Retinal pigment epithelial cell (primary cell): Measurements from ENCODE around the gene PTPRS.
"Not testable (repeated sequence)": the region's sequence is repeated elsewhere in the genome, so short reads cannot be mapped to it uniquely, and the experiment has no call there.

ENCODE experiments used
- DNase-seq: peaks from one replicate; pipeline ENCODE4 v3.0.0-alpha.2; 2010; ENCODE audit warnings: low read depth
- H3K4me3 ChIP-seq: 2 replicates; pipeline ENCODE4 v1.5.1; 2011; ENCODE audit warnings: mild to moderate bottlenecking, low read length, control low read depth, moderate library complexity
- TF ChIP-seq, protein P1 (sequence below): conservative IDR thresholded peaks from 2 replicates; pipeline ENCODE4 v1.5.1; 2011; ENCODE audit warnings: low read depth, low read length, control low read depth, inconsistent platforms

The PTPRS gene

DNA sequence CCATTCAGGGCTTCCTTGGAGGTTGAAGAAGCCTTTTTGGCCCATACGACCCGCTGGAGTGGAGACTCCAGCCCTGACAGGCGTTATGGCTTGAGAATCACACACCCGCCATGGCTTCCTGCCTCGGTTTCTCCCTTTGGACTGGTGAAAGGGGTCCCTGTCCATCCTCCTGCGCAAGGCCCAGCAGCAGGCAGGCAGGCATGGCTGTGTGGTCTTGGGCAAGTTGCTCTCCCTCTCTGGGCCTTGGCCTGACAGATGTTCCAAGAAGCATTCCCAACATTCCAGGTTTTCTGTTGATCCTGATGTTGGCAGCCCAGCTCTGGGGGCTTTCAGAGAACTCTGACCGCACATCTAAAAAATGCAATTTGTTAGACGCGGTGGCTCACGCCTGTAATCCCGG lies 8.1 kb downstream of the PTPRS start:
- TF ChIP-seq, protein P1, sequence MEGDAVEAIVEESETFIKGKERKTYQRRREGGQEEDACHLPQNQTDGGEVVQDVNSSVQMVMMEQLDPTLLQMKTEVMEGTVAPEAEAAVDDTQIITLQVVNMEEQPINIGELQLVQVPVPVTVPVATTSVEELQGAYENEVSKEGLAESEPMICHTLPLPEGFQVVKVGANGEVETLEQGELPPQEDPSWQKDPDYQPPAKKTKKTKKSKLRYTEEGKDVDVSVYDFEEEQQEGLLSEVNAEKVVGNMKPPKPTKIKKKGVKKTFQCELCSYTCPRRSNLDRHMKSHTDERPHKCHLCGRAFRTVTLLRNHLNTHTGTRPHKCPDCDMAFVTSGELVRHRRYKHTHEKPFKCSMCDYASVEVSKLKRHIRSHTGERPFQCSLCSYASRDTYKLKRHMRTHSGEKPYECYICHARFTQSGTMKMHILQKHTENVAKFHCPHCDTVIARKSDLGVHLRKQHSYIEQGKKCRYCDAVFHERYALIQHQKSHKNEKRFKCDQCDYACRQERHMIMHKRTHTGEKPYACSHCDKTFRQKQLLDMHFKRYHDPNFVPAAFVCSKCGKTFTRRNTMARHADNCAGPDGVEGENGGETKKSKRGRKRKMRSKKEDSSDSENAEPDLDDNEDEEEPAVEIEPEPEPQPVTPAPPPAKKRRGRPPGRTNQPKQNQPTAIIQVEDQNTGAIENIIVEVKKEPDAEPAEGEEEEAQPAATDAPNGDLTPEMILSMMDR, result no peak
- H3K4me3 ChIP-seq, result no peak overlapping the region

GRCh38 chr19:5331790-5332189 lies 8.8 kb downstream of the PTPRS start:
- H3K4me3 ChIP-seq, result no peak overlapping the region
- TF ChIP-seq, protein P1, result no peak
- no peak for DNase-seq

More for the DNA sequence above, 8.1 kb downstream of the PTPRS start:
- no peak for DNase-seq

DNA sequence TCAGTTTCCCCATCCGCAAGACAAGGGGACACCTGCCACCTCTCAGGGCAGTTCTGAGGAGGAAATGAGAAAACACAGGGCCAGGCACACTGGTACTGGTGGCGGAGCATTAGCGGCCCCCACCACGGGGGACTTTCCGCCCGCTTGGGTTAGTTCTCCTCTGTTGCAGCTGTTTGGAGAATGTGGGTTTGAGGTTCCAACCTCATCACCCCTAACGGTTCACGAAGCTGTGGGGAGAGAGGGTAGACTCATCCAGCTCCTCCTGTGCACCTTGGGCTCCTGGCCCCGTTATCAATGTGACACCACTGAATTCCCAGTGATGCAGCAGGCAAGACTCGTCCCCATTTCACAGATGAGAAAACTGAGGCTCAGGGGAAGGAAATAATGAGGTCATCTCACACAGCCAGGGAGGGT lies 10.3 kb downstream of the PTPRS start:
- H3K4me3 ChIP-seq, result no peak overlapping the region
- no peak for DNase-seq
- TF ChIP-seq, protein P1, result no peak

DNA sequence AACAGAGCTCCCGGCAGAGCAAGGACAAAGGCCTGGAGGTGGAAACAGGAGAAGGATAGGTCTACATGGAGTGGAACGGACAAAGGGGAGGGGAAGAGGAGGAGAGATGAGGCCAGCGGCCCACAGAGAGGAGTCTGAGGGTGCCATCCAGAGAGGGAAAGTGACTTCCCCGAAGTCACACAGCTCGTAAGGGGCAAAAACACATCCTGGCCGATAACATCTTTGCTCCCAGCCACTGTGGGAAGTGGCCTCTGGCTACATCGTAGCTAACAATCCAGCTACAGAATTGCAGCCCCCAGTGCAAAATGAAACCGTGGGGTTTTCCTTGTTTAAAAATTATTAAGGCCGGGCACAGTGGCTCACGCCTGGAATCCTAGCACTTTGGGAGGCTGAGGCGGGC lies 11.5 kb downstream of the PTPRS start:
- no peak for DNase-seq
- H3K4me3 ChIP-seq, result no peak overlapping the region
- TF ChIP-seq, protein P1, result no peak

DNA sequence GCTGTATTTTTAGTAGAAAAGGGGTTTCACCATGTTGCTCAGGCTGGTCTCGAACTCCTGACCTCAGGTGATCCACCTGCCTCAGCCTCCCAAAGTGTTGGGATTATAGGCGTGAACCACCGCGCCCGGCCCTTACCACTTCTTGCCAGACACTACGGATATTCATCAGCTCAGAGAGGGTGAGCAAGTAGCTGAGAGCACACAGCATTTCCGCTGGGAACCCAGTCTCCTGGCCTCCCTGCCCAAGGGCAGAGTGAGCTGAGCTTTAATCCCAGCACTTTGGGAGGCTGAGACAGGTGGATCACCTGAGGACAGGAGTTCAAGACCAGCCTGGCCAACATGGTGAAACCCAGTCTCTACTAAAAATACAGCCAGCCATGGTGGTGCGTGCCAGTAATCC lies 12.2 kb downstream of the PTPRS start:
- not testable (repeated sequence) for H3K4me3 ChIP-seq, DNase-seq

DNA sequence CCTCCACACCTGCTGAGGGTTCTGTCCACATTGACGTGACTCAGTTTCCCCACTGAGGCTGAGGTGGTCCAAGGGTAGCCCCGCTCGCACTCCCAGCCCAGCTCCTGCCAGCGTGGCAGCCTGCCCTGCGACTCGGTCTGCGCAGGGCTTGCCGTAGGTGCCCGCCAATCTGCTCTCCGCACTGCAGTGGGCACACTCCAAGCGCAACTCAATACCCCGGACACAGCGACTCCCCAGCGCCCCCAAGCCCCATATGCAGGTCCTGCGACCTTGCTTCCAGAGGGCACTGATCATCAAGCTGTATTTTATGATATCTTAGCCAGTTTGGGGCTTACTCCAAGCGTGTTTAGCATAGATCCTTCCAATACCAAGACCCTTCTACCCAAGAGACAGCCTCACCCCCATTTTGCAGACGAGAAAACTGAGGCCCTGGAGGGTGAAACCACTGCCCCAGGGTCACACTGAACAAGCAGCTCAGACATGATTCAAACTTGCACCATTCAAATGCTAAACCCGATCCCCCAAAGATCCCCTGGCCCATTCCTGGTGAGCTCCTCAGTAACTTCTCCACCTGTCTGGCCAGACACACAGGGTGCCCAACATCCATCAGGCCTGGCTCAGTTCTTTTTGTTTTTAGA lies 13.5 kb downstream of the PTPRS start:
- TF ChIP-seq, protein P1, result no peak
- no peak for DNase-seq
- no peak overlapping the region for H3K4me3 ChIP-seq

DNA sequence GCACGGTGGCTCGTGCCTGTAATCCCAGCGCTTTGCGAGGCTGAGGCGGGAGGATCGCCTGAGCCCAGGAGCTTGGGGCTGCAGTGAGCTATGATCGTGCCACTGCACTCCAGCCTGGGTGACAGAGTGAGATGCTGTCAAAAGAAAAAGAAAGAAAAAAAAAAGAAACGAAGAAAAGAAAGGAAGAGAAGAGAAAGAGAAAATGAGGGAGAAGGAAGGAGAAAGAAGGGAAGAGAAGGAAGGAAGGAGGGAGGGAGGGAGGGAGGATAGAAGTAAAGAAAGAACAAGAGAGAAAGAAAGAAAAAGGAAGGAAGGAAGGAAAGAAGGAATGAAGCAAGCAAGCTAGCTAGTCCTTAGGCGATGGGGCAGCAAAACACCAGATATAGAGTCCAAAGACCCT lies 14.1 kb downstream of the PTPRS start:
- TF ChIP-seq, protein P1, result no peak
- no peak for DNase-seq
- no peak overlapping the region for H3K4me3 ChIP-seq
